Measurements from ENCODE around the gene OR10G2. TPM values are rescaled to one million over a fixed set of nuclear protein-coding genes. Genes with fewer than 3 reads are reported as not detected.
"Not testable (repeated sequence)": the region's sequence is repeated elsewhere in the genome, so short reads cannot be mapped to it uniquely, and the experiment has no call there.

Gene OR10G2
- total and polyA plus RNA-seq, 2 experiments from 2014 or later: not detected

GRCh38 chr14:21614240-21614639 is 20.5 kb downstream of the OR10G2 start (continued):
- TF ChIP-seq REST (IDR thresholded peaks at IDR 0.05; ENCODE audit: unreplicated experiment) (no peak), NANOG (IDR thresholded peaks at IDR 0.05; ENCODE audit: borderline replicate concordance) (no peak), ZNF114 (CRISPR knock-in tag; IDR thresholded peaks at IDR 0.05) (no peak), JUNB (IDR thresholded peaks at IDR 0.05; ENCODE audit: unreplicated experiment) (no peak), POLR2AphosphoS5 (IDR thresholded peaks at IDR 0.05; ENCODE audit: low read depth) (no peak), CREB1 (CRISPR knock-in tag; IDR thresholded peaks at IDR 0.05; ENCODE audit: low read depth) (no peak)
- TF ChIP-seq, protein P1, sequence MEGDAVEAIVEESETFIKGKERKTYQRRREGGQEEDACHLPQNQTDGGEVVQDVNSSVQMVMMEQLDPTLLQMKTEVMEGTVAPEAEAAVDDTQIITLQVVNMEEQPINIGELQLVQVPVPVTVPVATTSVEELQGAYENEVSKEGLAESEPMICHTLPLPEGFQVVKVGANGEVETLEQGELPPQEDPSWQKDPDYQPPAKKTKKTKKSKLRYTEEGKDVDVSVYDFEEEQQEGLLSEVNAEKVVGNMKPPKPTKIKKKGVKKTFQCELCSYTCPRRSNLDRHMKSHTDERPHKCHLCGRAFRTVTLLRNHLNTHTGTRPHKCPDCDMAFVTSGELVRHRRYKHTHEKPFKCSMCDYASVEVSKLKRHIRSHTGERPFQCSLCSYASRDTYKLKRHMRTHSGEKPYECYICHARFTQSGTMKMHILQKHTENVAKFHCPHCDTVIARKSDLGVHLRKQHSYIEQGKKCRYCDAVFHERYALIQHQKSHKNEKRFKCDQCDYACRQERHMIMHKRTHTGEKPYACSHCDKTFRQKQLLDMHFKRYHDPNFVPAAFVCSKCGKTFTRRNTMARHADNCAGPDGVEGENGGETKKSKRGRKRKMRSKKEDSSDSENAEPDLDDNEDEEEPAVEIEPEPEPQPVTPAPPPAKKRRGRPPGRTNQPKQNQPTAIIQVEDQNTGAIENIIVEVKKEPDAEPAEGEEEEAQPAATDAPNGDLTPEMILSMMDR (conservative IDR thresholded peaks at IDR 0.05; ENCODE audit: low read depth in 2 of 2): no peak
- TF ChIP-seq, protein P2, sequence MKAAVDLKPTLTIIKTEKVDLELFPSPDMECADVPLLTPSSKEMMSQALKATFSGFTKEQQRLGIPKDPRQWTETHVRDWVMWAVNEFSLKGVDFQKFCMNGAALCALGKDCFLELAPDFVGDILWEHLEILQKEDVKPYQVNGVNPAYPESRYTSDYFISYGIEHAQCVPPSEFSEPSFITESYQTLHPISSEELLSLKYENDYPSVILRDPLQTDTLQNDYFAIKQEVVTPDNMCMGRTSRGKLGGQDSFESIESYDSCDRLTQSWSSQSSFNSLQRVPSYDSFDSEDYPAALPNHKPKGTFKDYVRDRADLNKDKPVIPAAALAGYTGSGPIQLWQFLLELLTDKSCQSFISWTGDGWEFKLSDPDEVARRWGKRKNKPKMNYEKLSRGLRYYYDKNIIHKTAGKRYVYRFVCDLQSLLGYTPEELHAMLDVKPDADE (IDR thresholded peaks at IDR 0.05): no peak

GRCh38 chr14:21612324-21612723 is 22.4 kb downstream of the OR10G2 start:
- Mint-ChIP-seq H3K27ac (no peak overlapping the region), H3K4me1 (peaks cover 16% of the 10 kb centered on the region), H3K27me3 (ENCODE audit: insufficient read depth, low read depth, poor library complexity) (peaks cover 5% of the 10 kb centered on the region), H3K9me3 (no peaks in the 10 kb centered on the region; the same call in 2 of the 3 replicates), H3K36me3 (ENCODE audit: low read depth) (no peaks in the 10 kb centered on the region; the same call in 2 of the 3 replicates), H3K4me3 (no peak overlapping the region)
- H3K27me3 ChIP-seq (ENCODE audit: insufficient read depth): no peaks in the 10 kb centered on the region
- H3K4me2 ChIP-seq: no peak overlapping the region
- H3K9me2 ChIP-seq (ENCODE audit: insufficient read depth): no peaks in the 10 kb centered on the region
- ATAC-seq: no peak
- no peaks in the 10 kb centered on the region for H3F3A ChIP-seq (replicated peaks; ENCODE audit: low read depth)
- no peak overlapping the region for H3K4me3 ChIP-seq
- H3K79me2 ChIP-seq (replicated peaks; ENCODE audit: insufficient read depth): no peaks in the 10 kb centered on the region
- peaks cover 11% of the 10 kb centered on the region for H3K4me1 ChIP-seq (ENCODE audit: insufficient read depth)
- H3K27ac ChIP-seq (ENCODE audit: low read depth): no peak overlapping the region
- H3K36me3 ChIP-seq (ENCODE audit: insufficient read depth): no peaks in the 10 kb centered on the region
- TF ChIP-seq REST (IDR thresholded peaks at IDR 0.05; ENCODE audit: unreplicated experiment): no peak
- TF ChIP-seq ZNF331 (CRISPR knock-in tag; IDR thresholded peaks at IDR 0.05; ENCODE audit: low read depth): no peak
- TF ChIP-seq, protein P1 (conservative IDR thresholded peaks at IDR 0.05; ENCODE audit: low read depth in 2 of 2): peak in 1 of 2 experiments; percentile 37; a peak in 2 of 4 replicates
- H2AFZ ChIP-seq: peak overlapping the region; percentile 40
- H4K20me1 ChIP-seq (replicated peaks; ENCODE audit: insufficient read depth): no peaks in the 10 kb centered on the region
- DNase-seq (ENCODE audit: low spot score): peak; percentile 7

DNA sequence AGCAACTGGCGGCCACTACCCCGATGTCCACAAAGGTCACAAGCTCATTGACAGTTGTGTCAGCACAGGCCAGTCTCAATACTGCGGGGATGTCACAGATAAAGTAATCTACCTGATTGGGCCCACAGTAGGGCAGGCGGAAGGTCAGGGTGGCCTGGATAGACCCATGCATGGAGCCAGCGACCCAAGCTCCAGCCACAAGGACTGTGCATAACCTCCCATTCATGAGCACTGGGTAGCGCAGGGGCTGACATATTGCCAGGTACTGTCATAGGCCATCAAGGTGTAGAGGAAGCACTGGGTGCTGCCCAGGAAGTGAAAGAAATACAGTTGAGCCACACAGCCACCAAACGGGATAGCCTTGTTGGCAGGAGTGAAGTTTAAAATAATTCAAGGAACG is 32.6 kb downstream of the OR10G2 start:
- not testable (repeated sequence) for H3K27me3 ChIP-seq (ENCODE audit: insufficient read depth); DNase-seq (ENCODE audit: low spot score); H3K9me2 ChIP-seq (ENCODE audit: insufficient read depth); H3K4me3 ChIP-seq; H4K20me1 ChIP-seq (replicated peaks; ENCODE audit: insufficient read depth); H2AFZ ChIP-seq; H3K27ac ChIP-seq (ENCODE audit: low read depth); H3K79me2 ChIP-seq (replicated peaks; ENCODE audit: insufficient read depth); H3K4me3 Mint-ChIP-seq; H3K4me1 Mint-ChIP-seq; H3F3A ChIP-seq (replicated peaks; ENCODE audit: low read depth); H3K27me3 Mint-ChIP-seq (ENCODE audit: insufficient read depth, low read depth, poor library complexity); H3K4me2 ChIP-seq; ATAC-seq; H3K36me3 ChIP-seq (ENCODE audit: insufficient read depth); H3K36me3 Mint-ChIP-seq (ENCODE audit: low read depth); H3K27ac Mint-ChIP-seq; H3K4me1 ChIP-seq (ENCODE audit: insufficient read depth); H3K9me3 Mint-ChIP-seq

Measured in GM23338 (cell line).